Ishikawa (cell line): ENCODE measurements around the gene MLLT3.

Experiments
- MAX ChIP-seq: IDR thresholded peaks from 2 replicates; pipeline ENCODE4 v1.6.1; 2012
- NFIC ChIP-seq: IDR thresholded peaks from 2 replicates; pipeline ENCODE4 v1.6.1; 2012
- TAF1 ChIP-seq: IDR thresholded peaks from 2 replicates; pipeline ENCODE4 v1.6.1; 2012; ENCODE audit warnings: low read depth, mild to moderate bottlenecking
- YY1 ChIP-seq: IDR thresholded peaks from 2 replicates; pipeline ENCODE4 v1.6.1; 2012; ENCODE audit warnings: low read depth

- no peak for TF ChIP-seq NFIC
- no peak for TF ChIP-seq TAF1
- no peak for TF ChIP-seq MAX
- no peak for TF ChIP-seq YY1
Measured at GRCh38 chr9:20322212-20322611, 300.1 kb downstream of the MLLT3 start.
